ENCODE results near the gene TRH. TPM values are rescaled to one million over a fixed set of nuclear protein-coding genes. Genes with fewer than 3 reads are reported as not detected.

TRH gene
- total RNA-seq, 1 experiment from 2014 or later: 0.22 TPM

- TF ChIP-seq MLX (CRISPR knock-in tag; IDR thresholded peaks at IDR 0.05) (no peak), ZBTB21 (CRISPR knock-in tag; IDR thresholded peaks at IDR 0.05; ENCODE audit: borderline replicate concordance) (no peak), USF1 (CRISPR knock-in tag; IDR thresholded peaks at IDR 0.05) (no peak), ATF2 (CRISPR knock-in tag; IDR thresholded peaks at IDR 0.05; ENCODE audit: borderline replicate concordance, low read depth) (no peak), AR (CRISPR knock-in tag; IDR thresholded peaks at IDR 0.05) (no peak), E2F5 (CRISPR knock-in tag; IDR thresholded peaks at IDR 0.05) (no peak), FOXP1 (CRISPR knock-in tag; IDR thresholded peaks at IDR 0.05; ENCODE audit: borderline replicate concordance) (no peak)
These were observed 13.4 kb upstream of the TRH start (continued) for GRCh38 chr3:129961141-129961541.

GRCh38 chr3:129962600-129962999 is 11.9 kb upstream of the TRH start:
- ATAC-seq (no peak), DNase-seq (ENCODE audit: low spot score) (no peak)
- Mint-ChIP-seq H3K27me3 (ENCODE audit: low read depth) (peaks cover 57% of the 10 kb centered on the region), H3K36me3 (no peaks in the 10 kb centered on the region), H3K4me3 (no peak overlapping the region), H3K9me3 (no peaks in the 10 kb centered on the region), H3K27ac (no peak overlapping the region), H3K4me1 (no peaks in the 10 kb centered on the region)
- ChIA-PET CTCF (interaction anchor here (3.4 kb wide), 1 partner anchor 20 kb away, joined by 15 read pairs; no protein-coding TSS in a partner anchor), POLR2A (interaction anchor here (0.5 kb wide), 1 partner anchor 313 kb away, joined by 3 read pairs; no protein-coding TSS in a partner anchor)
- TF ChIP-seq ATF3 (CRISPR knock-in tag; conservative IDR thresholded peaks at IDR 0.05) (no peak), CDX4 (CRISPR knock-in tag; IDR thresholded peaks at IDR 0.05; ENCODE audit: borderline replicate concordance) (no peak), FOXJ3 (CRISPR knock-in tag; IDR thresholded peaks at IDR 0.05; ENCODE audit: borderline replicate concordance) (no peak), CREB1 (CRISPR knock-in tag; IDR thresholded peaks at IDR 0.05) (no peak), ZNF263 (CRISPR knock-in tag; IDR thresholded peaks at IDR 0.05; ENCODE audit: low read depth) (no peak), RELA (CRISPR knock-in tag; IDR thresholded peaks at IDR 0.05; ENCODE audit: borderline replicate concordance) (no peak), ZBTB21 (CRISPR knock-in tag; IDR thresholded peaks at IDR 0.05; ENCODE audit: borderline replicate concordance) (no peak), ZNF423 (CRISPR knock-in tag; IDR thresholded peaks at IDR 0.05) (no peak), ATF6 (CRISPR knock-in tag; IDR thresholded peaks at IDR 0.05) (no peak)
